Activated CD4-positive, alpha-beta T cell treated with anti-CD3 and anti-CD28 coated beads for 36 hours (primary cell): ENCODE data around the gene NKD1. TPM values are rescaled to one million over a fixed set of nuclear protein-coding genes. Genes with fewer than 3 reads are reported as not detected.

Experiments
- ATAC-seq: fragments of 200-7000 bp; cut with Tn5 transposase; one replicate; pipeline ENCODE4 v1.10.0; 2021; ENCODE audit warnings: mild to moderate bottlenecking, moderate library complexity
- CTCF ChIA-PET: fragments of 350-600 bp; sonication (Branson Sonifier 250); formaldehyde crosslinking; loops from one replicate; lab custom pipeline; 2021; ENCODE audit warnings: antibody characterized with exemption; lab: Charles Lee
- POLR2A ChIA-PET: fragments of 350-600 bp; sonication (Branson Sonifier 250); formaldehyde crosslinking; loops from one replicate; lab custom pipeline; 2021; ENCODE audit warnings: antibody characterized with exemption, inconsistent platforms; lab: Charles Lee
- DNase-seq: peaks from one replicate; pipeline ENCODE4 v3.0.0-alpha.2; 2020
- H3K27ac Mint-ChIP-seq: one replicate; pipeline ENCODE4 v1.8.0; 2021; ENCODE audit warnings: mixed read lengths
- H3K27me3 Mint-ChIP-seq: one replicate; pipeline ENCODE4 v1.8.0; 2021; ENCODE audit warnings: mixed read lengths
- H3K36me3 Mint-ChIP-seq: one replicate; pipeline ENCODE4 v1.8.0; 2021; ENCODE audit warnings: low read depth, mixed read lengths
- H3K4me1 Mint-ChIP-seq: one replicate; pipeline ENCODE4 v1.8.0; 2021; ENCODE audit warnings: mixed read lengths
- H3K4me3 Mint-ChIP-seq: one replicate; pipeline ENCODE4 v1.8.0; 2021; ENCODE audit warnings: mild to moderate bottlenecking, moderate library complexity, mixed read lengths
- H3K9me3 Mint-ChIP-seq: one replicate; pipeline ENCODE4 v1.8.0; 2021; ENCODE audit warnings: low read depth, mixed read lengths
- intact Hi-C, 2 experiments: fragments of 100-400 bp; cut with DNase I in 1 of 2; cut with micrococcal nuclease in 1 of 2; formaldehyde crosslinking; loops; one replicate each; pipeline versions ENCODE4 v1.14.2 to v1.15.1; 2022 to 2024; cut with DNase I, micrococcal nuclease
- total RNA-seq, 2 experiments: library from RNA; stranded (reverse); gene quantifications; one replicate each; pipeline ENCODE4 v1.2.3, GENCODE V29; 2021

The NKD1 gene
- total RNA-seq, 2 experiments from 2014 or later: 1.8 to 3.1 TPM

DNA sequence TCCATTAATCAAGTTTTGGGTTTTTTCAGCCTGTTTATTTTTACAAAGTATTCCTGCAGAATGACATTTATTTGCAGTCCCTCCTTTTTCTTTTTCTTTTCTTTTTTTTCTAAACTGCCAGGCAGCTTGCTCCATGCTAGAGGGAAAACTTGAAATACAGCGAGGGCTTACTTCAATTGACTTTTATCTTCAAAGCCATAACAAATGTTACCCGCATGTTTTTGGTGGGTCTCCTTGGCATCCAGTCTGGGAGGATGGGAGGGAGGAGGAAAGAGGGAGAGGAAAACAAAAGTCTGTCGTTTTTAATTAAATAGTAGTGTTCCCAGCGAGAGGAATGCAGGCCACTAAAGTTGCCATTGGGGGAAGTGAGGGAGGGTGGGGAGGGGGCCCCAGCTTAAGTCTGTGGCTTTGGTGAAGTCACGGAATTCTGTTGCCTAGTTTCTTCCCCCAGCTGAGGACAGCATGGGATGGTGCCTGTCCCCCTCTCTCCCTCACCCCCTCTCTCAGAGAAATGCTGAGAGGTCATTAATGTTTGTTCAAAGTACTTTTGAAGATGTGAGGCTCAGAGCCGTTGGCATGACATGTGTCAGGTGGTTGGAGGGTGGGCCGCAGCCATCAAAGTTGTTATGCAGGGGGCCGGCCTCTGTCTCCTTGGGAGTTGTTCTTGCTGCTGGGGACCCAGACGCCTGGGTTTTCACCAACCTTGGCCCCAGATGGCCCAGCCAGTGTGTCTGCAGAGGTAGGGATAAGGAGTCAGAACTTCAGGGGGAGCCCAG is 2.9 kb downstream of the NKD1 start:
- intact Hi-C loops: no loop called here
- no peak overlapping the region for H3K27ac Mint-ChIP-seq
- peaks cover under 1% of the 10 kb centered on the region for H3K36me3 Mint-ChIP-seq
- ATAC-seq (no peak), DNase-seq (no peak)
- ChIA-PET CTCF (interaction anchor here (0.8 to 1.5 kb wide), 4 partner anchors 10 to 195 kb away, joined by 3 to 7 read pairs (median 3); no protein-coding TSS in a partner anchor), POLR2A (interaction anchor here (0.7 kb wide), 2 partner anchors 10 to 11 kb away, joined by 3 read pairs; no protein-coding TSS in a partner anchor)
- H3K4me3 Mint-ChIP-seq: no peak overlapping the region
- H3K4me1 Mint-ChIP-seq: peaks cover 28% of the 10 kb centered on the region
- H3K9me3 Mint-ChIP-seq: no peaks in the 10 kb centered on the region
- H3K27me3 Mint-ChIP-seq: no peaks in the 10 kb centered on the region

DNA sequence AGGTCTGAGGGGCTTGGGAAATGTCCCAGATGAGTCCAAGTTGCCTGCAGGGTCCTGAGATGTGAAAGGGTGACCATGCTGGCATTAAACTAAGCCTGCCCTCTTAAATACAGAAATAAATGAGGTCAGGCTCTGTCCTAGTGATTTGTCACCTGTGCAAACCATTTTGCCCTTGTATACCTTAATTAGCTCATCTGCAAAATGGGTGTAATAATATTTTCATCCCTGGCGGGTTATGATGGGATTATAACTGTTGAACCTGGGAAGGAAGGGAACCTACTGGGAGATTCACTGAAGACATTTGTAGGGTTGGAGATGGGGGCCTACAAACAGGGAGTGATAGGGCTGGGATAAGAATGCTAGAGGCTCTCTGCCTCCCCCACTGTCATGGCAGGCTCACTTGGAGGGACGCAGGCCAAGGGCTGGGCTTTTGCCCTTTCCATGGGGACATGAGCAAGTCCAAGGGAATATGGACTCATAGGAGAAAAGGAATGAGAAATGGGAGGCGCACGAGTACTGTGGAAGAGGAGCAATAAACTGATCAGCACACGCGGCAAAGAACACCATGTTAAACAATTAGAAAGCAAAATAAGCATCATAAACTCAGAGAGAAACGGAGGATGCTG is 4.4 kb downstream of the NKD1 start:
- ATAC-seq (no peak), DNase-seq (no peak)
- CTCF ChIA-PET: interaction anchor here (0.5 to 1.3 kb wide), 3 partner anchors 31 to 185 kb away, joined by 3 to 4 read pairs (median 3); no protein-coding TSS in a partner anchor
- Mint-ChIP-seq H3K4me3 (no peak overlapping the region), H3K36me3 (peaks cover 12% of the 10 kb centered on the region), H3K27ac (no peak overlapping the region), H3K4me1 (peaks cover 24% of the 10 kb centered on the region), H3K27me3 (no peaks in the 10 kb centered on the region), H3K9me3 (peaks cover 3% of the 10 kb centered on the region)
- intact Hi-C loops: no loop called here
- POLR2A ChIA-PET: no interaction called here

DNA sequence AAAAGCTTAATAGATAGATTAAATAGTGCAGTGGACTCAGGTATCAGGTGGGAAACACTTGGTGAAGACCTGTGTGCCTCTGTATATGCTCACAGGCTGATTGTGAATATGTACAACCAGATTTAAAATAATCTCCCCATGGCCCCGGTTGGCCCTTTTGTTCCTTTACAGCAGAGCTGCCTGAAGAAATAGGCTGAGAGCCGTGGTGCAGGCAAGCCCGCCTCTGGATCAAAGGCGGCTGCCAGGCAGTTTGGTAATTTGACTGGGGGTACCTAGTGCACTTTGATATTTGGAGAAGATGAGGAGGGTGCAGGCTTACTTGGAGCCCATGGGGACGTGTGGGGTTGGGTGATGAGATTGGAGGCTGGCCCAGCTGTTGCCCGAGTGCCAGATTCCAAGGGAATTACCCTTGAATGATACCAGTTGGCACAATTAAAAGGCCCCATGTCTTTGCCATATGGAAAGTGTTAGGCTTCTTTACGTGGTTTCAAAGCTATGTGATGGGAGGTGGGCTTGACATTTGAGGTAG is 5.0 kb downstream of the NKD1 start:
- Mint-ChIP-seq H3K9me3 (peaks cover 3% of the 10 kb centered on the region), H3K4me3 (no peak overlapping the region), H3K27ac (no peak overlapping the region), H3K27me3 (no peaks in the 10 kb centered on the region), H3K4me1 (peaks cover 25% of the 10 kb centered on the region), H3K36me3 (peaks cover 14% of the 10 kb centered on the region)
- CTCF ChIA-PET: interaction anchor here (0.5 to 1.7 kb wide), 4 partner anchors 30 to 186 kb away, joined by 3 to 5 read pairs (median 4); no protein-coding TSS in a partner anchor
- intact Hi-C loops: no loop called here
- no peak for DNase-seq
- POLR2A ChIA-PET: no interaction called here
- ATAC-seq: no peak

DNA sequence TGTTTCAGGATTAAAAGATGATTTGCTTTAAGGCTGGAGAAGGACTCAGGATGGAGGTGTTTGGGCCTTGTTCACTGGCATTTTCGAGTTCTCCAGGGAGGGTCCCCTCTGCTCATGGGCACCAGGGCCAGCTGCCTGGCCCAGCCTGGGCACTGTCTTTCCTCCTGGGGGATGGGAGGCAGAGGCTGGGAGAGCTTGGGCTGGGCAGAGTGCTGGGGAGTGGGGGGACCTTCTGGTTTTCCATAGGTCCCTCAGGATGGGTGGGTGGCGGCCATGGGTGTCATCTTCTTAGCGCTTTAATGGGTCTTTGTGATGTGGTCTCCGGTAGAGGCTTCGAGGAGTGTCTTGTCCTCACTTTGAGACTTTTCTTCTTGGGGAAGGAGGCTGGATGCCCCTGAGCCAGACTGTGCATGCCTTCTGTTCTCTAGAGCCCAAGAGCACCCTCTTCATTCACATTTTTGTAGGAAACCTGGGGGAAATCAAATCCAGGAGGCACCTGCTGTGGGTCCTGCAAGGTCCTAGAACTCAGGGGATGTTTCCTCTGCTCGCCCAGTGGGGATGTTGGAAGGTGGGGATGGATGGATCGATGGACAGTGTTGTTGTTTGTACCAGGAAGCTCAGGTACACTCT is 5.7 kb downstream of the NKD1 start:
- H3K27me3 Mint-ChIP-seq: no peaks in the 10 kb centered on the region
- peaks cover 3% of the 10 kb centered on the region for H3K9me3 Mint-ChIP-seq
- no peak for ATAC-seq
- ChIA-PET CTCF (interaction anchor here (1.3 to 1.7 kb wide), 2 partner anchors 112 to 187 kb away, joined by 3 to 5 read pairs; no protein-coding TSS in a partner anchor), POLR2A (no interaction called here)
- intact Hi-C loops: no loop called here
- H3K4me3 Mint-ChIP-seq: no peak overlapping the region
- no peak overlapping the region for H3K27ac Mint-ChIP-seq
- H3K36me3 Mint-ChIP-seq: peaks cover 15% of the 10 kb centered on the region
- peaks cover 25% of the 10 kb centered on the region for H3K4me1 Mint-ChIP-seq
- no peak for DNase-seq

DNA sequence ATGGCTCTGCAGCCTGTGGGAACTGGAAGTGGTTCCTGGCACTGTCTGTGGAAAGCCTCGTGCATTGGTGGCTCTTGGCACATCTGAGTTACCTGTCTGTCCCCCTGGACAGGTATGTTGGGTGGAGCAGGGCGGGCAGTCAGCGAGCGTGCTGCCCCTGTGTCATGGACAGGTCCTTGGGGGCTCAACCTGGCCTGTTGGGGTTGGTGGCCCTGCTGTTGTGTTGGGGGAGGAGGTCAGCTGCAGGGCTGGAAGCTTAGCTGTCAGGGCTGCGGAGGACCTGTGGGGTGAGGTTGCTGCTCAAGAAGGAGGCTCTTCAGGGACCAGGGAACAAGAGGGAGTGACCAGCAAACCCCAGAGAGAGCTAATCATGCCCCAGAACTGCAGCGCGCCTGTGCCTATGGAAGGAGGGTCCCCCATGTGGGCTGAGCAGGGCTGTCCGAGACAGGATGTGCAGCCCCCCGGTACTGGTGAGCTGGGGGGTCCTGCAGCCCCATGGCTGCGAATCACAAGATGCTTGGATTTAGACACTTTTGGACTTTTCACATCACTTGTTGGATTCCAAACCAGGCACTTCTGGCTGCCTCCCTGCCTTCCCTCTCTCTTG is 7.2 kb downstream of the NKD1 start:
- Mint-ChIP-seq H3K27me3 (no peaks in the 10 kb centered on the region), H3K36me3 (peaks cover 21% of the 10 kb centered on the region), H3K4me3 (no peak overlapping the region), H3K9me3 (peaks cover 3% of the 10 kb centered on the region), H3K4me1 (peaks cover 9% of the 10 kb centered on the region), H3K27ac (no peak overlapping the region)
- intact Hi-C loops: no loop called here
- POLR2A ChIA-PET: no interaction called here
- CTCF ChIA-PET: interaction anchor here (1.0 kb wide), 1 partner anchor 251 kb away, joined by 3 read pairs; no protein-coding TSS in a partner anchor
- no peak for DNase-seq
- no peak for ATAC-seq

DNA sequence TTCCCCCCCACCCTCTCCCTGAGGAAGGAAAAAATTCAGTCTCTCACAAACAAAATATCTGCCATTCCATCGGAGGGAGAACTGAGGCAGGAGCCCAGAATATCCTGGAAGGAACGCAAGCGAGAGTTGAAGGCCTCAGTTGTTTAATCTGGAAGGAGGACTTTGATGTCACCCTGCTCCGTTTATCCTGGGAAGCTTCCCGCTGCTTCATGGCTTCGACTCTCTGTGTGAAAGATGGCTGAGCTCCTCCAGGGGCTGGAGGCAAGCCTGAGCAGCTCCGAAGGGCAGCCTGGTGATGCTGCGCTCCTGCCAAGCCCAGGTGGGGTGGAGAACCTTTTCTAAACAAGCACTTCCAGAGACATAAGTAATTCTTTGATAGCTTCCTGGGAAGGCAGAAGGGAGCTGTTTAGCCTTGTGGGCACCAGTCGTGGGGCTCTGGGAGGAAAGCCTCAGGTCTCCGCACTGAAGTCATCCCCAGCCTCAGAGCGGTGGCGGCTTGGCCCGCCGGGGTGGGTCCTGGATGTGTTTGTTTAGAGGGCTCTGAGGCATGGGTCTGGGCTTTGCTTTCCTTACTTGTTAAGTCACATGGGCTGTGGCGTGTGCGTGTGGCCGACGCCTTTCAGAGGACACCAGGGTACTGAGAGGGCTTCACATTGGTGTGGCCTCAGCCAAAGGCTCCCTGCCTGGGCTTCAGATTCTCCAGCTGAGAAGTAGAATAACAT is 7.9 kb downstream of the NKD1 start:
- H3K36me3 Mint-ChIP-seq: peaks cover 23% of the 10 kb centered on the region
- ATAC-seq (no peak), DNase-seq (no peak)
- ChIA-PET POLR2A (no interaction called here), CTCF (interaction anchor here (1.0 kb wide), 1 partner anchor 250 kb away, joined by 3 read pairs; no protein-coding TSS in a partner anchor)
- intact Hi-C loops: no loop called here
- H3K4me3 Mint-ChIP-seq: no peak overlapping the region
- H3K4me1 Mint-ChIP-seq: peaks cover 4% of the 10 kb centered on the region
- no peak overlapping the region for H3K27ac Mint-ChIP-seq
- peaks cover 3% of the 10 kb centered on the region for H3K9me3 Mint-ChIP-seq
- no peaks in the 10 kb centered on the region for H3K27me3 Mint-ChIP-seq

DNA sequence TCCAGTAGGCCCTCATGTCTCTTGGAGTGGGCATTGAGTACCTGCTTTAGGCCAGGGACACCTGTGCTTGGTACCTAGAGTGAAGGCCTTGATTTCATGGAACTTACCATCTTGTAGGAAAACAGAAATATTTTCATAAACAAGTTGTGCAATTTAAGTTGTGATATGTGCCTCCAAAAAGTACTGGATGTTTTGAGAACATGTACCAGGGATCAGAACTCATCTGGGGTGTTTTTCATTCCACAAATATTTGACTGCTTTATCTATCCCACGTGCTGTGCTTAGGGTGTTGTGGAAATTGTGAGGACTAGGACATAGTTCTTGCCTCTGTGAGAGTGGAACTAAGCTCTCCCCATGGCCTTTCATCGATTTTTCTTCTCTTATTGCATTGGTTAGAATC is 8.8 kb downstream of the NKD1 start:
- Mint-ChIP-seq H3K4me3 (no peak overlapping the region), H3K27ac (no peak overlapping the region), H3K36me3 (peaks cover 28% of the 10 kb centered on the region), H3K27me3 (no peaks in the 10 kb centered on the region), H3K4me1 (peaks cover 4% of the 10 kb centered on the region), H3K9me3 (peaks cover 3% of the 10 kb centered on the region)
- POLR2A ChIA-PET: no interaction called here
- no peak for ATAC-seq
- intact Hi-C loops: no loop called here
- no peak for DNase-seq
- CTCF ChIA-PET: no interaction called here

DNA sequence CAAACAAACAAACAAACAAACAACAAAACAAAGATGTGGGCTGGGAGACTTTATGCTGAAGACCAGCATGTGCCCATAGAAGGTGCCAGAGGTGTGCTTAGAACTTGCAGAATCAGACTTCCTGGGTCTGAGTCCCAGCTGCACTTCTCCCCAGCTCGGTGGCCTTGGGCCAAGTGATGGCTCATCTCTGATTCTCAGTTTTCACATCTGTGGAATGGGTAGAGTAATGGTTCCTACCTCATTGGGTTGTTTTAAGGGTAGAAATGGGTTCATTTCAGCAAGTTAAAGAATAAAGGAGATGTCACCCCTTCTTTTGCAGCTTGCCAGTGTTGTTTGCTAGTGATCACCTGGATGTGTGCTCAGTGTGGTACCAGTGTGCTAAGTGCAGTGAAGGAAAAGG is 10.7 kb downstream of the NKD1 start:
- Mint-ChIP-seq H3K27me3 (no peaks in the 10 kb centered on the region), H3K4me1 (peaks cover 2% of the 10 kb centered on the region), H3K27ac (no peak overlapping the region), H3K36me3 (peaks cover 28% of the 10 kb centered on the region), H3K4me3 (no peak overlapping the region), H3K9me3 (peaks cover 3% of the 10 kb centered on the region)
- POLR2A ChIA-PET: no interaction called here
- CTCF ChIA-PET: interaction anchor here (1.2 kb wide), 1 partner anchor 239 kb away, joined by 5 read pairs; no protein-coding TSS in a partner anchor
- ATAC-seq (no peak), DNase-seq (no peak)
- intact Hi-C loops: no loop called here

DNA sequence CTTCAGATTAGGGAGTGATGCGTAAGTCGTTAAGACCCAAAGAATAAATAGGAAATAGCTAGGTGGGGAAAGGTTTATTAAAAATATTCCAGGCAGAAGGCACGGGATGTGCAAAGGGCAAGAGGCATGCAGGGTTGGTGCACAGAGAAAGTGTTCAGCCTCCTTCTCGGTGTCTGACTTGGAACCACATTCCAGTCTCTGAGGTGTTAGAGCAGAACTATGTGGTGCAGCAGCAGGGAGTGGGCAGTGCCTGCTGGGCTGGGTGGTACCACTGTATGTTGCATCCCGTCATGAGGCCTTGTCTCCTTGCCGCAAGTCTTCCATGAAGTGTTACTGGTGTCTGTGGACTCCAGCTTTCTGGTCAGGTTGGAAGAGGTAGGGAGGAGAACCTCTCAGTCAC is 11.1 kb downstream of the NKD1 start:
- POLR2A ChIA-PET: no interaction called here
- ATAC-seq: no peak
- CTCF ChIA-PET: interaction anchor here (1.2 kb wide), 1 partner anchor 239 kb away, joined by 5 read pairs; no protein-coding TSS in a partner anchor
- Mint-ChIP-seq H3K27me3 (no peaks in the 10 kb centered on the region), H3K36me3 (peaks cover 28% of the 10 kb centered on the region), H3K9me3 (peaks cover 3% of the 10 kb centered on the region), H3K4me3 (no peak overlapping the region), H3K4me1 (peaks cover 7% of the 10 kb centered on the region), H3K27ac (no peak overlapping the region)
- no peak for DNase-seq
- intact Hi-C loops: no loop called here

DNA sequence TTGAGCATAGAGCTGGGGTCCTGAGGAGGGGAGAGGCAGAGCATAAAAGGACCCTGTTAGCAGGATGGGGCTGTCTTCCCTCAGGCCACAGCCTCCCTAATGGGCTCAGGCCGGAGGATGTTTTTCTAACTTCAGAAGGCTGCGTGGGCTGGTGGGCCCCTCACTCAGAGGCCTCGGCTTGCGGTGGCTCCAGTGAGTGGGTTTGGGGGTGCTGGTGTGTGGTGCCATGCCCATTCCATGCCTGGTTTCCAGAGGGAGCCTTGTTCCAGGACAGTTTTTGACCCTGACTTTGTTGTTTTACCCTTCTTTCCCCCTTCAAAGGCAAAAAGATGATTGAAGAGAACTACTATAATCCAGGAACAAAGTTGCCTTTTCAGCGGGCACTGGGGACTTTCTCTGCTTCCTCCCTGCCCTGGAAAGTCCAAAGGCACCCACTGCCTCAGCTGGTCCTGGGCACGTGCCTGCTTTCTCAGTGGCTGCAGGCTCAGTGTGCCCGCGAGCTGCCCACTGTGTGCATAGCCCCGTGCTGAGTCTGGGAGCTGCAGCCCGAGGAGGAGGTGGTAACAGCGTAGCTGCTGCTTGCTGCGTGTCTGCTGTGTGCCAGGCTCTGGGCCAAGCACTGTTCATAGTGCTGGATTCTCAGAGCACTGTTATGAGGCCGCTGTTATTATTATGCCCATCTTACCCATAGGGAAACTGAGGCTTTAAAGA is 11.8 kb downstream of the NKD1 start:
- CTCF ChIA-PET: no interaction called here
- no peak for ATAC-seq

More for the DNA sequence above, 11.8 kb downstream of the NKD1 start:
- Mint-ChIP-seq H3K36me3 (peaks cover 28% of the 10 kb centered on the region), H3K27ac (no peak overlapping the region), H3K27me3 (no peaks in the 10 kb centered on the region), H3K9me3 (peaks cover 3% of the 10 kb centered on the region), H3K4me1 (peaks cover 7% of the 10 kb centered on the region), H3K4me3 (no peak overlapping the region)
- intact Hi-C loops: no loop called here
- POLR2A ChIA-PET: no interaction called here
- no peak for DNase-seq
